ENCODE data around the gene EXTL1.

GRCh38 chr1:26034504-26035202, 13.1 kb downstream of the EXTL1 start:
- no peak for TF ChIP-seq EP300 (IDR thresholded peaks at IDR 0.05; ENCODE audit: borderline replicate concordance in 1 of 2, low read depth in 1 of 2, low read length in 1 of 2)
- no peak for TF ChIP-seq CTCF (IDR thresholded peaks at IDR 0.05)
- TF ChIP-seq TAF1 (IDR thresholded peaks at IDR 0.05; ENCODE audit: borderline replicate concordance, low read depth, low read length), result no peak
- no peak for TF ChIP-seq JUND (IDR thresholded peaks at IDR 0.05)
- TF ChIP-seq REST (IDR thresholded peaks at IDR 0.05; ENCODE audit: low read depth, low read length), result no peak
- TF ChIP-seq ELF1 (IDR thresholded peaks at IDR 0.05), result no peak
- no peak for TF ChIP-seq RCOR1 (IDR thresholded peaks at IDR 0.05; ENCODE audit: low read length)
- TF ChIP-seq MAX (IDR thresholded peaks at IDR 0.05; ENCODE audit: low read depth), result no peak
- no peak for TF ChIP-seq FOXJ3 (CRISPR knock-in tag; IDR thresholded peaks at IDR 0.05)
- TF ChIP-seq RFX5 (IDR thresholded peaks at IDR 0.05; ENCODE audit: low read length), result no peak
- TF ChIP-seq RAD21 (IDR thresholded peaks at IDR 0.05; ENCODE audit: low read length), result no peak
- TF ChIP-seq POLR2AphosphoS5 (IDR thresholded peaks at IDR 0.05; ENCODE audit: low read depth, low read length), result no peak

Measured in SK-N-SH (cell line).